ENCODE measurements around the gene SLC9A7.

The SLC9A7 gene

DNA sequence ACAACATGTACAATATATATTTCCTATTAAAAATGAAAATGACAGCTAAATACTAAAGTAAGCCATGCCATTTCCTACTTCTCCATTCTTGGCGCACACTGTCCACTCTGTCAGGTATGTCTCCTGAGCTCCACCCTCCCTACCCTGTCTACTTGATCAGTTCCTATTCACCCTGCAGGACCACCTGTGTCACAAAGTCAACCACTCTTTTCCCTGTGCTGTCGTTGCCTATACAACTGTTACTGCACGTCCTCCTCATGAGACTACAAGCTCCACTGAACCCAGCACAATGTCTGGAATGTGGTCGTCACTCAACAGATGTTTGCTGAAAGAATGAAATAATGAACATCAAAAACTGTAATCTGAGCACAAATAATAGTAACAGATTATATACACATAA, 54.9 kb downstream of the SLC9A7 start:
- no peak for DNase-seq (ENCODE audit: low spot score)

DNA sequence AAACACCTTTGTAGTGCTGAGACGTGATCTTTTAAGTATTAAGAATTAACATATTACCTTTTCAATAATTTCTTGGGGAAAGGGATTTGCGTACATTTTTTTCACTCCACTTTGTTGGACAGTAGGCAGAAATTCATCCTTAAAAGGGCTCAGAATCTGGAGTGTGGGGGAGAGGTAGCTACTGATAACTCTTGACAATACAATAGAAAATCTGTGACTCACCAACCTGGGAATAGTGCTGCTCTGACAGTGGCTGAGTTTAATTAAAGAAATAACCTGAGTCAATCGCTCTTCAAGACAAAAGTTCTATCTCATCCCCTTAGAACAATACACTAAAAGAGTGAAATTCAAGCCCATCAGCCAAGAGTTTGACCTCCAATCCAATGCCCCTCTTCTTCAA, 60.2 kb downstream of the SLC9A7 start:
- DNase-seq (ENCODE audit: low spot score), result no peak

DNA sequence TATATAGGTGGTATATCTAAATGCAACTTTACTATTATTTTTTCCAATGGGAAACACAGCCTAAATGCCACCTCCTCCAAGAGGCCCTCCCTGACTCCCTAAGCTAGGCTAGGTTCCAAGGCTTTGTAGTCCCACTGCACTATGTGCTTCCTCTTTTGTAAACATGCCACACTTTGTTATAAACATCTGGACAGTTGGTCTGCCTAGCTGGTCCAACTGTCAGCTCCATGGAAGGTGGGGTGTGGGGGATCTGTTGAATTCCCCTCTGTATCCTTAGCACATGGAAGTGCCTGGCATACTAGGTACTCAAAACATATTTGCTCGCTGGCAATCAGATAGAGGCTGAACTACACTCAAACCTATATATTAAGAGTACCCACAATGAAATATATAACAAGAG, 63.4 kb downstream of the SLC9A7 start:
- DNase-seq (ENCODE audit: low spot score), result no peak

DNA sequence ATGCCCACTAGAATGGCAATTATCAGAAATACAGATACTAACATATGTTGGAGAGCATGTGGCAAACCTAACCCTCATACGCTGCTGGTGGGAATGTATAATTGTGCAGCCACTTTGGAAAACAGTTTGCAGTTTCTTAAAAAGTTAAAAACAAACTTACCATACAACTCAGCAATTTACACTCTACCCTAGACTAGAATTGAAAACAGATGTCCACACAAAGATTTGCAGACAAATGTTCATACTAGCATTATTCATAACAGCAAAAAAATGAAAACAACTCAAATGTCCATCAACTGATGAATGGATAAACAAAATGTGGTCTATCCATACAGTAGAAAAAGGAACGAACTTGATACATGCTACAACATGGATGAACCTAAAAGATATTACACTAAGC, 64.4 kb downstream of the SLC9A7 start:
- DNase-seq (ENCODE audit: low spot score), result no peak

DNA sequence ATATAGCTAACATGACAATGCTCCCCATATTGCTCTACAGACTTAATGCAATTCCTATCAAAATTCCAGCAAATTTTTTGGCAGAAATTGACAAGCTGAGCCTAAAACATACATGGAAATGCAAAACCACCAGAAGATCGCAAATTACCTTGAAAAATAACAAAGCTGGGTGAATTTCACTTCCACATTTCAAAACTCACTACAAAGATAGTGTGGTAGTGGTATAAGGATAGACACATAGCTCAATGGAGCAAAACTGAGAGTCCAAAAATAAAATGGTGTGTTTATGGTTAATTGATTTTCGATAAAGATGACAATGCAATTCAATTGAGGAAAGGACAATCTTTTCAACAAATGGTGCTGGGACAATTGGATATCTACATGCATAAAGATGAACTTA, 65.8 kb downstream of the SLC9A7 start:
- DNase-seq (ENCODE audit: low spot score), result no peak

DNA sequence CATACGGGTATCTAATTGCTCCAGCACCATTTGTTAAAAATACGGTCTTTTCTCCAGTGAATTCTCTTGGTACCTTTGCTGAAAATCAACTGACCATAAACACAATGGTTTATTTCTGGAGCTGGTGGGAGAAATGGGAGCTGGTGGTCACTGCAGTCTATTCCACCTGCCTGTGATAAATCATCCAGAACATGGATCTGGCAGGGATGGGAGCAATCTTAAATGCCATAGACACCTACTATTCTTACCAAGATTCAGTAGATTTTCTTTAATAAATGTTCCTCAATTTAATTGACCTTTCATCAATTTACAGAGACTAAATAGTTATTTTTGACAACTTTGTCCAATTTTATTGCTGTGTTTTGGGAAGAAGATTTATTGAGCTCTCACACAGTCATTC, 68.1 kb downstream of the SLC9A7 start:
- no peak for DNase-seq (ENCODE audit: low spot score)

DNA sequence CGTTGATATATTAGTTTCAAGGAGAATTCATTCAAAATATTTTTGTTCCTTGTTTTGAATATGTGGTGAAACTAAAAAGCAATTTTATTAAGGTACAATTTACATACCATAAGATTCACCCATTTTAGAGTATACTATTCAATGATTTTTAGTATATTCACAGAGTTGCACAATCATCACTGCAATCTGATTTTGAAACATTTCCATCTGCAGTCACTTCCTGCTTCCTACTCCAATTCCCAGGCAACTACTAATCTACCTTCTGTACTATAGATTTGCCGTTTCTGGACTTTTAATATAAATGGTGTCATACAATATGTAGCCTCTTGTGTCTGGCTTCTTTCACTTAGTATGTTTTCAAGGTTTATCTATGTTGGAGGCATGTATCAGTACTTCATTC, 71.3 kb downstream of the SLC9A7 start:
- no peak for DNase-seq (ENCODE audit: low spot score)

DNA sequence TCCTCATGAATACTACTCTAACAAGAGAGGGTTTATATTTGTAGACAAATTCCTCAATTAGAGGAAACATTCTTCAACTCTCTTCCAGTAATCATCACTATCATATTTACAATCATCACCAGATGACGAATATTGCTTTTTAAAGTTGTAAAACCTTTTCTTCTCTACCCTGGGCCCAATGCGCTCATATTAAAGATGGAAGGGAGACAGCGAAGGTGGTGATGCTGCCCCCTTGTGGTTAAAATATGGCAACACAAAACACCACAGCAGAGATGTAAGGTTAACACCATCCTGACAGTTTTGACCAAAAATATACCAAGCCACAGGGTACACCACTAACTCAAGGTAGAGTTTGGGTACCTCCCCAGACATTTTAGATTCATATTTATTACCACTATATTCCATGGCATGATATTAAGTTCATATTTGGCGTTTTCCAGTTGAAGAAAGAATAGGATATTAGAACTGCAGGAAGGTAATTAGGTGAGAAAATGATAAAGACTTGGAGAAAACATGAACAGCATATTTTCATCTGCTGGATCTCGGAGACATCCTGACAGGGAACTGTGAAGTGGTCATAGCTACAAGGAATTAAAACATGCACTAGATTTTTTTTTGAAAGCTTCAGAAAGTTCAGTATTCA, 72.8 kb downstream of the SLC9A7 start:
- peak; percentile 40 for DNase-seq (ENCODE audit: low spot score)

DNA sequence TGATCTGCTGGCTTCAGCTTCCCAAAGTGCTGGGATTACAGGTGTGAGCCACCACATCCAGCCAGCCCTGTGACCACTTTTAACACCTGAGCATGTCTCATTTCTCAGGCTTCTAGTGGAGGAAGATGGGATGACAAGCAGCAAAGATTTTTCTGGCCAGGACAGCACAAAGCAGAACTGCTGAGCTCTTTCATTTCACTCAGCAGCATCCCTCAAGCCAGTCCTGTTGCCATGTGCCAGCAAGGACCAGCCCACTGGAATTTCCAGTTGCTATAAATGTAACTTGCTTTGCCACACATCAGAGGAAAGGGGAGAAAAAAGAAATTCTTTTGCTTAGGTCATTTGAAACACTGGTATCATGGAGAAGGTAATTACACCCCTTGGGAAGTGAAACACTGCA, 75.9 kb downstream of the SLC9A7 start:
- DNase-seq (ENCODE audit: low spot score), result peak; percentile 3

DNA sequence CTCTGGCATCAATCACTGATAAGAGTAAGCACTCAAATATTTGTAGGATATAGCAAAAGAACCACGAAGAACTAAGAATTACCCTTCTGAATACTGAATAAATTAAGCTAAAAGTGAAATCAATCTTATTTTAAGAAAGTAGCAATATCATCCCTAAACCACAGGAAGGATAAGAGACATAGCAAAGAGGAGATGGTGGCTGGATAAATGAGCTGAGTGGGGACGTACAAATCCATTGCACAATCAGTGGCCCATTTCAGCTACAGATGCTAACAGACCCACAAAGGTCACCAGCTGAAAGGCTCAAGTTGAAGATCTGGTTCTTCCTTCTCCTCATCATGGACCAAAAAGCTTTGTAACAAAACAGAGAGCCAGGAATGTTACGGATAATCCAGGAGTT, 77.1 kb downstream of the SLC9A7 start:
- DNase-seq (ENCODE audit: low spot score), result peak; percentile 23

DNA sequence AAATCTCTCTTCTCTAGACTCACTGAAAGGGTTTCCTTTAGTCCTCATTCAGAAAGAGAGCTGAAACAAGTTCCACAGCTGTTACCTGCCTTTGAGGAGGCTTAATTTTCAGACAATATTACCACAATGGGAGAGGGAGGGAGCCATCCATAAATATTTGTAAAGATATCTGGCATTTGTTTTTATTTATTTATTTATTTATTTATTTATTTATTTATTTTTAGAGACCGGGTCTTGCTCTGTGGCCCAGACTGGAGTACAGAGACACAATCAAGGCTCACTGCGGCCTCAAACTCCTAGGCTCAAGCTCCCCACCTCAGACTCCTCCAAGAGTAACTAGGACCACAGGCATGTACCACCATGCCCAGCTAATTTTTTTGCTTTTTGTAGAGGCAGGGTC, 80.7 kb downstream of the SLC9A7 start:
- no peak for DNase-seq (ENCODE audit: low spot score)

DNA sequence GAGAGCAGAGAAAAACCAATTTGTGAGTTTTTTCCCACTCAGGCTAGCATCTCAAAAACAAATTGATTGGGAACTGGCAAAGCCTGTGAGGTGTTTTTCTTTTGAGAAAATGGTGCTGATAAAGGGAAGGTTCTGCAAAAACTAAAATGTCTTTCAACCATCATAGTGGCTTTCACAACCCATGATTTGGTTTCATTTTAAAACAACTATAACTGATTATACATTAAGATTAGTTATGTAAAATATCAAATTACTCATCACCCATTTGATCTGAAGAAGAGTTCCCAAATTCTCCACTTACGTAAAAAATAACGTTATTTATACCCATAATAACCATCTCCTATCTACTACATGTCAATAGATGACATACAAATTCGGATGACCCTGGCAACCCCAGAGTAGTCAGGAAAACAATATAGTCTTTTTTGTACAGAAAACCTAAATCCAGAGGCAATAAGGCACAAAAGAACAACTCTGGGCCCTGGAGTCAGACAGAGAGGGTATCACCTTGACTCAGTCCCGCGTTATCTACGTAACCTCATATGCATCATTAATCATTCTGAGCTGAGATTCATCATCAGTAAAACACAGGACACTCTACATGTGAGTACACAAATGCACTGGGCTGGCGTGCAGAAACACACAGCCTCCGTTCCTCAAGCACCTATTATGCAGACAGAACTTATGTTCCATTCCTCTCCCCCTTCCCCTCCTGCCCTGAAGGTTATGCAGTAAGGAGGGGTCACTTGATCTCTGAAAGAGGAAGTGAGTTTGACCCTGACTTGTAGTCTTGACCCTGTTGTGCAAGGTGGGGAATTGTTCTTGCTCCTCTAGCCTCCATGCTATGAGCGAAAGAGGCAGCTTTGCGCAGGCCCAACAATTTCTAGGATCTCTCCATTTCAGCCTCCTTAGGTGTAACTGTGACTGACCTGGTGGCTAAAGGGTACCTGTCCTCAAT, 82.2 kb downstream of the SLC9A7 start:
- DNase-seq (ENCODE audit: low spot score), result no peak

DNA sequence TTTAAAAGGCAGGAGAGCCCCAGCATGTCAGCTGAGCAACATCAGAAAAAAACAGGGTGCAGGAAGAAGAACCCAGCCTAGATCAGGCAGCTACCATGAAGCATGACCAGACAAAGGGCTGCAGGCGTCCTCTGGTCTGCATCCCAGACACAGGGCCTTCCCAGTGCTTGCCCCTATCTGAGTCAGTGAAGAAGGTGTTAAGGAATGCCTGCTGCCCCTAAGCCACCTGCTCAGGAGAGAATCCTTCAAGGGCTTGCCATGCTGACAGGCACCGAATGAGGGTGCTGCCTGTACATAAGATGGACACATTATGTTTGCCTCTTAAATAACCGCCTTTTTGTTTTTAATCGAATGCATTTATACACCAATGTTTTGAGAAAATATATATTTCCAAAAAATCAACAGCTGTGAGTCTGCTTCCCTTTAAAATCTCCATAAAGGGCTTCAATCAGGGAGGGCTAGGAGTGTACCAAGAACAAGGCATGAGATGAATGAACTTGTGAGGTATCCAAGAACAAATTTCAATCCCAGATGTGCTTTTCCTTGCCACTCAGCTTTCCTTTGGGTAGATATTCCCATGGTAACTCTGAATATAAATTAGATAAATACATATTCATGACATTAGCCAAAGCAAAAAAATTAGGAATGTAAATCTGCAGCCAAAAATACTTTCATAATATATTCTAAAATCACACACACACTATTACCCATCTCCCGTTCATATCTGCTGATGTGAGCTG, 85.1 kb downstream of the SLC9A7 start:
- no peak for DNase-seq (ENCODE audit: low spot score)

DNA sequence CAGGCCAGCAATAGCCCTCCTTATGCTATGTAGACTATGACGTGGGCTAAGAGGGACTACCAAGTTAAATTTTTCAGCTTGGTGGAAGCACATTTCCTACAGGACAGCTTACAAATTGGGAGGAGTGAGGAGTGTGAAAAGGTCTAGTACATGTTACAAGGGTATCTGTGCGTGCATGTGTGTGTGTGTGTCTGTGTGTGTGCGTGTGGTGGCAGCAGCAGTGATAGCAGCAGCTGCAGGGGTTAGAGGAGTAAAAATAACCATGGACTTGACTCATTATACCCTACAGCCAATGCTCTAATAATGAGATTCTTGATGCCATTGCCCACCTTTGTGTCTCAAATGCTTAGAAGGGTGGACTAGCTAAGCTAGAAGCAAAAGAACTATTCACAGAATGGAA, 88.6 kb downstream of the SLC9A7 start:
- DNase-seq (ENCODE audit: low spot score), result no peak

DNA sequence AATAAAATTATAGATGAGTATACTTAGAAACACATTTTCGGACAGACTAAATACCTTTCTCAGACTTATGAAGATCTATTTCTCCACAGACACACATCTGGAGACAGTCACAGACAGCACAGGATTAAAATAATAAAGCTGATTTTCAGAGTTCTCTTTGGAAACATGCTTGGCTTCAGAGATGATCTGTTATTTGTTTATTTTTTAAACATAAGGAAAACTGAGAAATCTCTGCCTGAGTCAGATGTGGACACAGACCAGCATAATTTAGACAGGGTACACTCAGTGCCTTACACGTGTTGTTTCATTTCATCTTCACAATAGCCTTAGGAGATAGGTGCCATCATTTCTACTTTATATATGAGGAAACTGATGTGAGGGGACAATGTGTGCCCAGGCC, 92.1 kb downstream of the SLC9A7 start:
- DNase-seq (ENCODE audit: low spot score), result no peak

DNA sequence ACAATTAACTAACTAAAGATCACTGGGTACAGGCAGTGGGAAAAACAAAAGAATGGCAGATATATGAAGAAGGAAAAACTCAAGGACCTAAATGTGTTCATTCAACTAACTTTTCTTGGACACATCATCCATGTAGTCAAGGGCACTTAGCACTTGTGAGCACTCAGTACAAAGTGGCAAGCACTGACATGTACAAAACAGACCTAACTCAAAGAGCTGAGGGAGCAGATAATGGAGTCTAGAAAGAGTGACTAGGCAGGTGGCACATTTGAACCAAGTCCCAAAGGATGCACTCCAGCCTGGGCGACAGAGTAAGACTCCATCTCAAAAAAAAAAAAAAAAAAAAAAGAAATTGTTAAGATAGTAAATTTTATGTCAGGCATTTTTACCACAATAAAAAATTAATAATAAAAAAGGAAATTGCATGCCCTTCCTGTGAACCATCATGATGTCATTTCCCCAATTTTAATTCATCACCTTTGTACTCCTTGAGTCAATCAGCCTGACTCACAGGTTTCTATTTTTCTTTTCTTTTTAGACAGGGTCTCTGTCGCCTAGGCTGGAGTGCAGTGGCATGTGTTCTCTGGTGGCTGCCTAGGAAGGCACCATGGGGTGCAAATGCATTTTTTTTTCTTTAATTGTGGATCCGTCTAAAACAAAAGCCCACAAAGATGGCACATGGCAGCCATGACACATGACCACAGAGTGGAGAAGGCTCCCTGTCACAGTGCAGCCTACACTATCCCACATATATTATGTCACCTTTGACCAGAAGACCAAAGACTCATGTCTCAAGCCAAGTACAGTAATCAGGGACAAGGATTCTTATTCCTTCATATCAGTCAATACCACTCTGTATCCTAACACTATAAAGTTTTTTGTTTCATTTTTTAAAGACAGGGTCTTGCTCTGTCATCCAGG, 93.4 kb downstream of the SLC9A7 start:
- DNase-seq (ENCODE audit: low spot score), result no peak

DNA sequence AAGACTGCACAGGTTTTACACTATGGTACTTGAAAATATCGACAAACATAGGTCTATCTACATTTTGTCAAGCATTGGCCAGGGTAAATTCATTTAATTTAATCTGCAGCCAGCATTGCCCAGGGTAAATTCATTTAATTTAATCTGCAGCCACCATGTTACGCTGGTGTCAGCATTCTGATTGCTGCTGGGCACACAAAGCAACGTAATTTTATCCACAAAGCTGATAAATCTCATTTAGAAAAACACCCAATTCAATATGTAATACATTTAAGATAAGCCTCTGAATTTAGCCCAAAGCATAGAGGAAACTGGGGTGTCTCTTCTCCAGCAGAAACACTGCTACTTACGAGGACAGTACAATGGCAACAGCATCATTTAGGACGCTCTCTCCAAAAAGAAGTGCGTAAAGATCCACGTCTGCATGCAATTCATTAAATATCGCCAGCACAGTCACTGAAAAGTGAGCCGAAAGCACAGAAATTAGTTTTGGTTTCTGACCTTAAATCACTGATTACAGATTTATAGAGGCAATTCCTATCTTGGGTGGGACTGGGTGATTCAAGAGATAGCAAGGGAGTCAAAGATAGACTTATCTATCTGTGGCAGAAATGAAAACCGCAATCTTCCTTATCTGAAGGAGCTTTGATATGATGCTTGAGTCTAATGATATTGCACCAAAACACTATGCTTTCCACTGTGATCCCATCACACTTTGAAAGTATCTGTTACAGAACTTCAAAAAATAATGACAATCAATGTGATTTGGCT, 96.5 kb downstream of the SLC9A7 start:
- no peak for DNase-seq (ENCODE audit: low spot score)

DNA sequence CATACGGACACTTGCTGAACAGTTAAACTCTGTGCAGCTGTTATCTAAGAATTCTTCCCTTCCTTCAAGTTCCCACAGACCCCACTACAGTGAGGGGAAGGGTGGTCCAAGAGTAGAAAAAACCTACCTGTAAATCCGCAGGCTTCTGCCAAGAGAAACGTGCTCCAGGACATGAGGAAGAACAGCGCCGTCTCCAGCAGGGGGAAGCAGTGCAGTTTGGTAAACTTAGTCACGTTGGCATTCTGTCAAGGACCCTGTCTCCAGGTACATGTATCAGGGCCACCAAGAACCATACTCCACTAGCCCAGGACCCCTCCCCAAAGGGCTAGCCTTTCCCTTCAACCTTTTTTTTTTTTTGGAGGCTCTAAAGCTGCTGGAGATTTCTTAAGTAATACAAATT, 105.4 kb downstream of the SLC9A7 start:
- DNase-seq (ENCODE audit: low spot score), result no peak

DNA sequence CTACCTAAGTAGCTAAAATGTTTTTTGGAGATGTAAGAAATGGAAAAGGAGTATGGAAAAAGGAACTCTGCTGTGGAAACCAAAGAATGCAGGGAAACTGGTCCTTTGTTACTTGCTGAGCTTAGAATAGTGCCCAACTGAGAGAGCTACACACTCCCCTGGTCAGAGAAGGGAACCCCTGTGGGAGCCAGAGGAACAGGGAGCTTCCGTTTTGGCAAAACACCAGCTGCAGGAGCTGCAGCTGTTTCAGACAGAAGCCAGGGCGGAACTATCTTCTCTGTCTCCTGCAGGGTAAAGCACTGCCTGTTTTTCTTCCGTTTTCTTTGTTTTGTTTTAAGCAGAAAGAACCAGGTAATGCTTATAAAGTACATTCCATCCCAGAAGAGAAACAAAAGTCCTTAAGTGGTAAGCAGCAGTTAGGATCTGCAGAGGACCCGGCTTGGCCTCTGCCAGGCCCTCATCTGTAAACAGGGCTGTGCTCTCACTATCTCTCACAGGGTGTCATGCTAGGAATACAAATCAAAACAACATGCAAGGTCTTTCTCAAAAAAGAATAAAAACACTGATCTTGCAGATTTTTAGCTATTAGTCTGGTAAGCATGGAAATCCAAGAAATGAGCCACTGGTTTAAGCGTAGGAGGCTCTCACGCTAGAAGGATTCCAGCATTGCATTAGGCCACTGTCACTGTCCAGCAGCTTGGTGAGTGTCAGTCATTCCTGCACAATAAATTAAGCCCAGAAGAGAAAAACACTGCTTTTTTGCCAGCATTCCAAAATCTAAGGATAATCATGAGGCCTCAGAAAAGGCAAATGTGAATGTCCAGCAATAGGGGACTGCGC, 109.3 kb downstream of the SLC9A7 start:
- DNase-seq (ENCODE audit: low spot score), result no peak

DNA sequence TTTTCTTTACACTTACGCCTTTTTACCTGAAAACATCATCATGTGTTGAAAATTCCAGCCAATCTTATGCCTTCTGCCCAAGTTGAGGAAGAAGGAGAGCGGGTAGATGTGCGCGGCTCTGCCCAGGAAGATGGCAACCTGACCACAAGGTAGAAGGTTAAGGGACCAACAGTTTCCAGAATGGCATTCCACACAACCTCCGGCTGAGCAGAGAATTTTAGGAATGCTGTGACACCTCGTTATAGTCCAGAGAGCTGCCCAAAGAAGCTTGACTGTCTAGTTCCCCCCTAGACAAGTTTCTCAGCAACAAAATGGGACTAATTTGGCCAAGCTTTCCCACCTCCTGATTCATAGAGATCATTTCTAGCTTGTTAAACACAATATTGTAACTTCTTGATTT, 110.3 kb downstream of the SLC9A7 start:
- no peak for DNase-seq (ENCODE audit: low spot score)

Measured in GM03348 (cell line).